ENCODE measurements around the gene DSCAML1.

Gene DSCAML1

DNA sequence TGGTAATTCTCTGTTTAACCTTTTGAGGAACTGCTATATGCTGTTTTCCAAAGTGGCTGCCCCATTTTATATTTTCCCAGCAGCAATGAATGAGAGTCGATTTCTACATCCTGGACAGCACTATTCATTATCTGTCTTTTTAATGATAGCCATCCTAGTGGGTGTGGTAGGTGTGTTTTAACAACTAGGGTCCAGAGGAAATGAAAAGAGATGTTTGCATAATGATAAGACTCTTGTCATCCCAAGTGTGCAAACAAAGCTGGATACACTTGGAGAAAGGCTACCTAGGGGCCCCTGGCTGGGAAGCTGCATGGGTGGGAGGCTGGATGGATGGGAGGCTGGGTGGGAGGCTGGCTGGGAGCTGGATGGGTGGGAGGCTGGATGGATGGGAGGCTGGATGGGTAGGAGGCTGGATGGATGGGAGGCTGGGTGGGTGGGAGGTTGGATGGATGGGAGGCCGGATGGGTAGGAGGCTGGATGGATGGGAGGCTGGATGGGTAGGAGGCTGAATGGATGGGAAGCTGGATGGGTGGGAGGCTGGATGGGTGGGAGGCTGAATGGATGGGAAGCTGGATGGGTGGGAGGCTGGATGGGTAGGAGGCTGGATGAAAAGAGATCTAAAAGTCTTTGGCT is 158.0 kb downstream of the DSCAML1 start:
- Histone ChIP-seq H3K36me3 (replicated peaks) (no peaks in the 10 kb centered on the region), H3K4me3 (ENCODE audit: low read depth, low read length) (no peak overlapping the region), H3K27ac (no peak overlapping the region), H3K27me3 (replicated peaks) (no peaks in the 10 kb centered on the region)
- TF ChIP-seq, protein P1, sequence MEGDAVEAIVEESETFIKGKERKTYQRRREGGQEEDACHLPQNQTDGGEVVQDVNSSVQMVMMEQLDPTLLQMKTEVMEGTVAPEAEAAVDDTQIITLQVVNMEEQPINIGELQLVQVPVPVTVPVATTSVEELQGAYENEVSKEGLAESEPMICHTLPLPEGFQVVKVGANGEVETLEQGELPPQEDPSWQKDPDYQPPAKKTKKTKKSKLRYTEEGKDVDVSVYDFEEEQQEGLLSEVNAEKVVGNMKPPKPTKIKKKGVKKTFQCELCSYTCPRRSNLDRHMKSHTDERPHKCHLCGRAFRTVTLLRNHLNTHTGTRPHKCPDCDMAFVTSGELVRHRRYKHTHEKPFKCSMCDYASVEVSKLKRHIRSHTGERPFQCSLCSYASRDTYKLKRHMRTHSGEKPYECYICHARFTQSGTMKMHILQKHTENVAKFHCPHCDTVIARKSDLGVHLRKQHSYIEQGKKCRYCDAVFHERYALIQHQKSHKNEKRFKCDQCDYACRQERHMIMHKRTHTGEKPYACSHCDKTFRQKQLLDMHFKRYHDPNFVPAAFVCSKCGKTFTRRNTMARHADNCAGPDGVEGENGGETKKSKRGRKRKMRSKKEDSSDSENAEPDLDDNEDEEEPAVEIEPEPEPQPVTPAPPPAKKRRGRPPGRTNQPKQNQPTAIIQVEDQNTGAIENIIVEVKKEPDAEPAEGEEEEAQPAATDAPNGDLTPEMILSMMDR (IDR thresholded peaks at IDR 0.05; ENCODE audit: low read depth, low read length, missing control alignments), result no peak
- in situ Hi-C loops (cut with HindIII; ENCODE audit: low pct_ligation_motif_present, low sequenced_read_pairs), result no loop called here
- DNase-seq, result no peak

DNA sequence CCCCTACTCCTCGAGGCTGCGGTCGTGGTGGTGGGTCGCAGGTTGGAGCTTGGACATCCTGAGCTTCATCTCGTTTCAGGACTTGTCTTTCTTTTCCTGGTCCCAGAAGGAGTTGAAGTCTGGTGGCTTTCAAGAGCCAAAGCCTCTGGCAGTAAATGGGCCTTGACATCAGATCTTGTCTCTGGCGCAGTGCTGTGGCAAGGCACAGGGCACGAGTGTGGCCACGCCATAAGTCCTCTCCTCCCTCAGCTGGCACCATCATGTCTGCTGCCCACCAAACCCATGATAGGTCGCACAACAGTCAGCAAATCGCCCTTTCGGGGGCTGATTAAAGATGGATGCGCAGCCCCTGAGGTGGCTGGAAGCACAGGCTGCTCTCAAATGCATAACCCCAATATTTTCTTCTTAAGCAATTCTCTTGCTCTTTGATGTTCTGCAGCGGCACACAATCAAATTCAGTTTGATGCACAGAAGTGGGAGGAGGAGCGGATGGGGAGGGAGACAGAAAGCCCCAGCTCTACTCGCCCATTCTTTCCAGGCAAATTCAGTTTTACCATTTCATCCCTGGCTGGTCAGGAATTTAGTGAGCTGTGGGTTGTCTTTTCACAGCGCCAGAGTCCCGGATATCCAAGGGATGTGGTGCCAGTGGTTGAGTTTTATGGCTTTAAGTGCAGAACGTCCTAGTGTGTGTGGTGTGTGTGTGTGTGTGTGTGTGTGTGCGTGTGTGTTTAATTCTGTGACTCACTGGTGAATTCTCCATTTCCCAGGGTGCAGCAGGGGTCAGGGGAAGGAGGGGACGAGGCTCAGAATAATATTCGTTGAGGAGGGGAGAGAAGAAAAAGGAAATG is 162.0 kb downstream of the DSCAML1 start:
- peak; percentile 14 for DNase-seq
- in situ Hi-C loops (cut with HindIII; ENCODE audit: low pct_ligation_motif_present, low sequenced_read_pairs), result no loop called here
- Histone ChIP-seq H3K27me3 (replicated peaks) (no peaks in the 10 kb centered on the region), H3K27ac (no peak overlapping the region), H3K4me3 (ENCODE audit: low read depth, low read length) (no peak overlapping the region), H3K36me3 (replicated peaks) (no peaks in the 10 kb centered on the region)
- TF ChIP-seq, protein P1 (IDR thresholded peaks at IDR 0.05; ENCODE audit: low read depth, low read length, missing control alignments), result no peak

DNA sequence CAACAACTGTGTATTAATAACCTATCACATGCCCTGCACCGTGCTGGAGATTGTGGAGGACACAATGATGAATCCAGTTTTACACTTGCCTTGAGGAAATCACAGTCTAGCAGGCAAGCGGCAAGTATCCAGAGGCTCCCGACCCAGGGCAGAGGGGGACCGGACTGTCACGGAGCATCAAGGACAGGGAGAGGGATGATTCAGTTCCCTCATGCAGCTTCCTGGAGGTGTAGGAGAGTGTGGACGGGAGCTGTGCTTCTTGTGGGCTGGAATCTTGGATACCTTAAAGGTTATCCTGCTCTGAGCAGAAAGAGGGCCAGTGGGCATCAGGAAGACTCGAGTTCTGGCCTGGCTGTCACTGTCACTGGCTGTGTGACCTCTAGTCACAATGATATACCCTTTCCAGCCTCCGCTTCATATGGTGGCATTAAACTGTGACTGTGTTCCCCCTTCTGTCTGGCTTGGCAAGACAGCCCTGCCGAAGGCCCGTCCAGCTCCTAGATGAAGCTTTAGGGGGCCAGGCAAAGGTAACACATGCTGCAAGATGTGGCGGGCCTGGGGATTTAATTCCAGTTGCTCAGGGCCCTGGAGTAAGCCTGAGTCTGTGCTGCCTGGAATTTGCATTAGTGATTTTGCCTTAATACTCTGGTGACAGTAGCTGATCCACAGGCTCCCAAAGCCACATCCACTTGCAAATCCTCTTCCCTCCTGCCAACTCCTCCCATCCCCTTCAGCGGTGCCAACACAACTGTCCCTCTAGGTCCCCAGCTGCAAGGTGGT is 162.8 kb downstream of the DSCAML1 start:
- no peak for DNase-seq
- Histone ChIP-seq H3K27ac (no peak overlapping the region), H3K27me3 (replicated peaks) (no peaks in the 10 kb centered on the region), H3K36me3 (replicated peaks) (no peaks in the 10 kb centered on the region), H3K4me3 (ENCODE audit: low read depth, low read length) (no peak overlapping the region)
- TF ChIP-seq, protein P1 (IDR thresholded peaks at IDR 0.05; ENCODE audit: low read depth, low read length, missing control alignments), result no peak
- in situ Hi-C loops (cut with HindIII; ENCODE audit: low pct_ligation_motif_present, low sequenced_read_pairs), result no loop called here

DNA sequence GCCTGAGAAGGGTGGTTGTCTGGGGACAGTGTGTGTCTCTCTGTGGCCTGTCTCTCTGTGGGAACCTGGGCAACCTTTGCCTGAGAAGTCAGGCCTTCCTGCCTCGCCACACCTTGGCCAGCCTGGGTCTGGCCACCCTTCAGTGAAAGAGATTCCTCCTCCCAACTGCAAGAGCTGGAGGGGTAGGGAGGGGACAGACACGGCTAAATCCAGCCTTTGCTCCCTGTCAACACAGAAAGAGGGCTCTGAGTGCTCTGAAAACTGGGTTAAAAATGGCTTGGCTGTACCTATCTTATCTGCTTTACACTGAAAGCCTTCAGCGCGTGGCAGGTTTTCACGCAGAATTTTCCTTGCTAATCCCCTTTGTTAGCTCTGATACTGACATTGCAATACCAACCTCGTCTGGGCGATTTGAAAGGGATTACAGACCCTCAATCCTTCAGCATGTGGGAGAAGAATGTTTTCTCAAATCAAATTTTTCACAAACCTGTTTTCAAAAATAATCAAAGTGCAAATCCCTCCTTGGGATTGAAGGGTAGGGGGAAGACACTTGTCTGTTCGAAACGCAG is 163.7 kb downstream of the DSCAML1 start:
- TF ChIP-seq, protein P1 (IDR thresholded peaks at IDR 0.05; ENCODE audit: low read depth, low read length, missing control alignments), result no peak
- Histone ChIP-seq H3K36me3 (replicated peaks) (no peaks in the 10 kb centered on the region), H3K27ac (no peak overlapping the region), H3K27me3 (replicated peaks) (no peaks in the 10 kb centered on the region), H3K4me3 (ENCODE audit: low read depth, low read length) (no peak overlapping the region)
- DNase-seq, result no peak
- in situ Hi-C loops (cut with HindIII; ENCODE audit: low pct_ligation_motif_present, low sequenced_read_pairs), result no loop called here

DNA sequence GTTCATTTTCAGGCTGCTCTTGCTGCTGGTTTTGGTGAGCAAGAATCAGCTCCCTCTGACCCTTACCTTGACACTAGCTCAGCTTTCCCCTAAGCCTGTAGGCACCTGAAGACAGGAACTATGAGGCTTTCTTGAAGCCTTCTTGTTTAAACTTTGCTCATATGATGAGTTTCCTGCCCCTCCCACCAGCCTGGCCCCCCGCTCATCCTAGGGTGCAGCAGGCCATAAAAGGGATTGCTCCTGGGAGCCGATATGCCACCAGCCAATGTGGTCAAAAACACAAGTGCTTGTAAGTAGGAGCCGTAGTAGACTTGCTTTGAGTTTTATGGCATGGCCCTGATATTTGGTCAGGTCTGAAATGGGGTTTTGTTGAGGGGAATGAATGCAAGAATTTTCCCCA is 164.7 kb downstream of the DSCAML1 start:
- Histone ChIP-seq H3K27me3 (replicated peaks) (no peaks in the 10 kb centered on the region), H3K4me3 (ENCODE audit: low read depth, low read length) (no peak overlapping the region), H3K36me3 (replicated peaks) (no peaks in the 10 kb centered on the region), H3K27ac (no peak overlapping the region)
- no peak for DNase-seq
- in situ Hi-C loops (cut with HindIII; ENCODE audit: low pct_ligation_motif_present, low sequenced_read_pairs), result no loop called here
- TF ChIP-seq, protein P1 (IDR thresholded peaks at IDR 0.05; ENCODE audit: low read depth, low read length, missing control alignments), result no peak

Data from brain microvascular endothelial cell (primary cell).